ENCODE results near the gene SERPINA5.

SERPINA5 gene

GRCh38 chr14:94581127-94581999, at the start of gene SERPINA5:
Gene SERPINA5, plus strand, starts transcription at chr14:94581426. Its CDS starts 5,937 bp downstream, at chr14:94587363.
- DNase-seq = no peak

GRCh38 chr14:94532447-94532846, 48.8 kb upstream of the SERPINA5 start:
- no peak for DNase-seq

GRCh38 chr14:94535506-94535905, 45.7 kb upstream of the SERPINA5 start:
- DNase-seq = no peak

- DNase-seq = no peak
Measured at GRCh38 chr14:94536836-94537235, 44.4 kb upstream of the SERPINA5 start.

- DNase-seq = no peak
Measured at GRCh38 chr14:94538070-94538740, 43.0 kb upstream of the SERPINA5 start.

- DNase-seq = no peak
Measured at GRCh38 chr14:94539181-94539580, 42.0 kb upstream of the SERPINA5 start.

GRCh38 chr14:94540031-94540794, 41.0 kb upstream of the SERPINA5 start:
- no peak for DNase-seq

- DNase-seq = no peak
Measured at GRCh38 chr14:94541234-94541975, 39.8 kb upstream of the SERPINA5 start.

- no peak for DNase-seq
Measured at GRCh38 chr14:94542111-94542810, 39.0 kb upstream of the SERPINA5 start.

- no peak for DNase-seq
Measured at GRCh38 chr14:94542811-94543440, 38.3 kb upstream of the SERPINA5 start.

GRCh38 chr14:94543449-94544124, 37.6 kb upstream of the SERPINA5 start:
- DNase-seq = no peak

GRCh38 chr14:94544726-94545125, 36.5 kb upstream of the SERPINA5 start:
- no peak for DNase-seq

- DNase-seq = no peak
Measured at GRCh38 chr14:94545131-94545841, 35.9 kb upstream of the SERPINA5 start.

- DNase-seq = no peak
Measured at GRCh38 chr14:94547151-94547680, 34.0 kb upstream of the SERPINA5 start.

- no peak for DNase-seq
Measured at GRCh38 chr14:94547726-94548125, 33.5 kb upstream of the SERPINA5 start.

- no peak for DNase-seq
Measured at GRCh38 chr14:94548131-94548998, 32.9 kb upstream of the SERPINA5 start.

- peak; percentile 27 for DNase-seq
Measured at GRCh38 chr14:94548999-94549985, 31.9 kb upstream of the SERPINA5 start.

GRCh38 chr14:94550041-94550440, 31.2 kb upstream of the SERPINA5 start:
- DNase-seq = no peak
